ENCODE data around the gene EIF6. TPM values are rescaled to one million over a fixed set of nuclear protein-coding genes. Genes with fewer than 3 reads are reported as not detected.

Gene EIF6
- total and polyA plus RNA-seq, 9 of the 15 experiments (the other 6 are each of a cell fraction or from before 2014, with no cell fraction given) = 165 to 832 (median 229) TPM

DNA sequence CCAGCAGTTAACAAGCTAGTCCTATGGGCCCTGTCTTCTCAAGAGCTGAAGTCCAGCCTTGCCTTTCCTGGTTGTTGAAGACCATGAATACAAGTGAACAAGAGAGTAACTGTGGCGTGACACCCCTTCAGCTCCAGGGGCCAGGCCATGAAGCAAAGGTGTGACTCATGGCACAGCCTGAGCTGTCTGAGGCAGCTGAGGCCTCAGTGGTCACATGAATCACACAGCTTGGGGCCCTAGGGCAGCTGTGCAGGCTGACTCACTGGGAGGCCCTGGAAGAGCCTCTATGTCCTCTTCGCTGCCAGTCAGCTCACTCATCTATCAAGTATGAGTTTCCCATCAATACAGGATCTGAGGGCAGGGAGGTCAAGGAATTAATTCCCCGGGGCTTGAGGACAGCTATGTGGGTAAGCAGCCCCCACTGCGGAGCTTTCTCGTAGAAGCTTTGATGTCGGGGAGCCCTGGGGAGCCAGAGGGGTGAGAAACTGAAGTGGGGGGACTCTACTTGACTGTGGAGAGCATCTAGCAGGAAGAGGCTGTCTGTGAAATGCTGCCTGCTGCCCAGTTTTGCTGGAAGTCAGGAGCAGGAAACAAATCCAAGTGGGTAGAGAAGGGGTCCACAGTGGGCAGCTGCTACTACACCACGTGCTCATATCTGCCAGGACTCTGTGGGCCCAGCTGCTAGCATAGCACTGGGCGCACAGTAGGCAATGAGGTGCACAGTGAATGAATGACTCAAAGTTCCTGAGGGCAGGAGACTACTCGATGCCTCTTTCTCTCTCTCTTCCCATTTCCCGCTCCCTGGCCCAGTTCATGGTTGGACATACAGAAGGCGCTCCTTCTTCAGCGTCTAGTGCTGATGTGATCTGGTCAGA lies 21.3 kb upstream of the EIF6 start (continued):
- TF ChIP-seq, protein P1, sequence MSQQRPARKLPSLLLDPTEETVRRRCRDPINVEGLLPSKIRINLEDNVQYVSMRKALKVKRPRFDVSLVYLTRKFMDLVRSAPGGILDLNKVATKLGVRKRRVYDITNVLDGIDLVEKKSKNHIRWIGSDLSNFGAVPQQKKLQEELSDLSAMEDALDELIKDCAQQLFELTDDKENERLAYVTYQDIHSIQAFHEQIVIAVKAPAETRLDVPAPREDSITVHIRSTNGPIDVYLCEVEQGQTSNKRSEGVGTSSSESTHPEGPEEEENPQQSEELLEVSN (IDR thresholded peaks at IDR 0.05; ENCODE audit: borderline replicate concordance in 1 of 2, extremely low read depth in 1 of 2, insufficient read depth in 1 of 2, insufficient read length in 1 of 2, low read depth in 1 of 2, low read length in 1 of 2, poor library complexity in 1 of 2, severe bottlenecking in 1 of 2) = peak in 1 of 2 experiments; percentile 45
- TF ChIP-seq GATAD2A (IDR thresholded peaks at IDR 0.05) (no peak), ZNF408 (CRISPR knock-in tag; IDR thresholded peaks at IDR 0.05; ENCODE audit: low read depth) (no peak), GABPB1 (CRISPR knock-in tag; IDR thresholded peaks at IDR 0.05) (0 out of 2 replicates have a peak, but pooled peaks have one; percentile 20), ZKSCAN8 (CRISPR knock-in tag; IDR thresholded peaks at IDR 0.05) (no peak), CREM (IDR thresholded peaks at IDR 0.05; ENCODE audit: low read depth) (peak; percentile 52; the same call in 1 of the 2 replicates), ZNF175 (CRISPR knock-in tag; IDR thresholded peaks at IDR 0.05; ENCODE audit: low read depth) (peak; percentile 86), SREBF2 (CRISPR knock-in tag; IDR thresholded peaks at IDR 0.05) (no peak), SMARCE1 (IDR thresholded peaks at IDR 0.05) (peak; percentile 71; the same call in 1 of the 2 replicates), U2AF1 (optimal IDR thresholded peaks at IDR 0.05; ENCODE audit: low read depth, low read length) (no peak), ZNF717 (CRISPR knock-in tag; IDR thresholded peaks at IDR 0.05) (no peak), MAZ (CRISPR knock-in tag; conservative IDR thresholded peaks at IDR 0.05 in 1 of 2, IDR thresholded peaks at IDR 0.05 in 1 of 2) (no peak)
- TF ChIP-seq, protein P2, sequence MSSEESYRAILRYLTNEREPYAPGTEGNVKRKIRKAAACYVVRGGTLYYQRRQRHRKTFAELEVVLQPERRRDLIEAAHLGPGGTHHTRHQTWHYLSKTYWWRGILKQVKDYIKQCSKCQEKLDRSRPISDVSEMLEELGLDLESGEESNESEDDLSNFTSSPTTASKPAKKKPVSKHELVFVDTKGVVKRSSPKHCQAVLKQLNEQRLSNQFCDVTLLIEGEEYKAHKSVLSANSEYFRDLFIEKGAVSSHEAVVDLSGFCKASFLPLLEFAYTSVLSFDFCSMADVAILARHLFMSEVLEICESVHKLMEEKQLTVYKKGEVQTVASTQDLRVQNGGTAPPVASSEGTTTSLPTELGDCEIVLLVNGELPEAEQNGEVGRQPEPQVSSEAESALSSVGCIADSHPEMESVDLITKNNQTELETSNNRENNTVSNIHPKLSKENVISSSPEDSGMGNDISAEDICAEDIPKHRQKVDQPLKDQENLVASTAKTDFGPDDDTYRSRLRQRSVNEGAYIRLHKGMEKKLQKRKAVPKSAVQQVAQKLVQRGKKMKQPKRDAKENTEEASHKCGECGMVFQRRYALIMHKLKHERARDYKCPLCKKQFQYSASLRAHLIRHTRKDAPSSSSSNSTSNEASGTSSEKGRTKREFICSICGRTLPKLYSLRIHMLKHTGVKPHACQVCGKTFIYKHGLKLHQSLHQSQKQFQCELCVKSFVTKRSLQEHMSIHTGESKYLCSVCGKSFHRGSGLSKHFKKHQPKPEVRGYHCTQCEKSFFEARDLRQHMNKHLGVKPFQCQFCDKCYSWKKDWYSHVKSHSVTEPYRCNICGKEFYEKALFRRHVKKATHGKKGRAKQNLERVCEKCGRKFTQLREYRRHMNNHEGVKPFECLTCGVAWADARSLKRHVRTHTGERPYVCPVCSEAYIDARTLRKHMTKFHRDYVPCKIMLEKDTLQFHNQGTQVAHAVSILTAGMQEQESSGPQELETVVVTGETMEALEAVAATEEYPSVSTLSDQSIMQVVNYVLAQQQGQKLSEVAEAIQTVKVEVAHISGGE (CRISPR knock-in tag; IDR thresholded peaks at IDR 0.05) = peak in 1 of 3 experiments; percentile 19; a peak in 1 of 6 replicates
- TF ChIP-seq, protein P3, sequence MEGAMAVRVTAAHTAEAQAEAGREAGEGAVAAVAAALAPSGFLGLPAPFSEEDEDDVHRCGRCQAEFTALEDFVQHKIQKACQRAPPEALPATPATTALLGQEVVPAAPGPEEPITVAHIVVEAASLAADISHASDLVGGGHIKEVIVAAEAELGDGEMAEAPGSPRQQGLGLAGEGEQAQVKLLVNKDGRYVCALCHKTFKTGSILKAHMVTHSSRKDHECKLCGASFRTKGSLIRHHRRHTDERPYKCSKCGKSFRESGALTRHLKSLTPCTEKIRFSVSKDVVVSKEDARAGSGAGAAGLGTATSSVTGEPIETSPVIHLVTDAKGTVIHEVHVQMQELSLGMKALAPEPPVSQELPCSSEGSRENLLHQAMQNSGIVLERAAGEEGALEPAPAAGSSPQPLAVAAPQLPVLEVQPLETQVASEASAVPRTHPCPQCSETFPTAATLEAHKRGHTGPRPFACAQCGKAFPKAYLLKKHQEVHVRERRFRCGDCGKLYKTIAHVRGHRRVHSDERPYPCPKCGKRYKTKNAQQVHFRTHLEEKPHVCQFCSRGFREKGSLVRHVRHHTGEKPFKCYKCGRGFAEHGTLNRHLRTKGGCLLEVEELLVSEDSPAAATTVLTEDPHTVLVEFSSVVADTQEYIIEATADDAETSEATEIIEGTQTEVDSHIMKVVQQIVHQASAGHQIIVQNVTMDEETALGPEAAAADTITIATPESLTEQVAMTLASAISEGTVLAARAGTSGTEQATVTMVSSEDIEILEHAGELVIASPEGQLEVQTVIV (CRISPR knock-in tag; IDR thresholded peaks at IDR 0.05; ENCODE audit: borderline replicate concordance) = no peak
- TF ChIP-seq, protein P4, sequence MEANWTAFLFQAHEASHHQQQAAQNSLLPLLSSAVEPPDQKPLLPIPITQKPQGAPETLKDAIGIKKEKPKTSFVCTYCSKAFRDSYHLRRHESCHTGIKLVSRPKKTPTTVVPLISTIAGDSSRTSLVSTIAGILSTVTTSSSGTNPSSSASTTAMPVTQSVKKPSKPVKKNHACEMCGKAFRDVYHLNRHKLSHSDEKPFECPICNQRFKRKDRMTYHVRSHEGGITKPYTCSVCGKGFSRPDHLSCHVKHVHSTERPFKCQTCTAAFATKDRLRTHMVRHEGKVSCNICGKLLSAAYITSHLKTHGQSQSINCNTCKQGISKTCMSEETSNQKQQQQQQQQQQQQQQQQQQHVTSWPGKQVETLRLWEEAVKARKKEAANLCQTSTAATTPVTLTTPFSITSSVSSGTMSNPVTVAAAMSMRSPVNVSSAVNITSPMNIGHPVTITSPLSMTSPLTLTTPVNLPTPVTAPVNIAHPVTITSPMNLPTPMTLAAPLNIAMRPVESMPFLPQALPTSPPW (CRISPR knock-in tag; IDR thresholded peaks at IDR 0.05) = peak; percentile 45

All from K562 (cell line).